ENCODE results near the gene ABCB9. TPM values are rescaled to one million over a fixed set of nuclear protein-coding genes. Genes with fewer than 3 reads are reported as not detected.

The ABCB9 gene
- total RNA-seq, 4 donors from 2014 or later: 2.3 to 8.4 (median 3.5) TPM

DNA sequence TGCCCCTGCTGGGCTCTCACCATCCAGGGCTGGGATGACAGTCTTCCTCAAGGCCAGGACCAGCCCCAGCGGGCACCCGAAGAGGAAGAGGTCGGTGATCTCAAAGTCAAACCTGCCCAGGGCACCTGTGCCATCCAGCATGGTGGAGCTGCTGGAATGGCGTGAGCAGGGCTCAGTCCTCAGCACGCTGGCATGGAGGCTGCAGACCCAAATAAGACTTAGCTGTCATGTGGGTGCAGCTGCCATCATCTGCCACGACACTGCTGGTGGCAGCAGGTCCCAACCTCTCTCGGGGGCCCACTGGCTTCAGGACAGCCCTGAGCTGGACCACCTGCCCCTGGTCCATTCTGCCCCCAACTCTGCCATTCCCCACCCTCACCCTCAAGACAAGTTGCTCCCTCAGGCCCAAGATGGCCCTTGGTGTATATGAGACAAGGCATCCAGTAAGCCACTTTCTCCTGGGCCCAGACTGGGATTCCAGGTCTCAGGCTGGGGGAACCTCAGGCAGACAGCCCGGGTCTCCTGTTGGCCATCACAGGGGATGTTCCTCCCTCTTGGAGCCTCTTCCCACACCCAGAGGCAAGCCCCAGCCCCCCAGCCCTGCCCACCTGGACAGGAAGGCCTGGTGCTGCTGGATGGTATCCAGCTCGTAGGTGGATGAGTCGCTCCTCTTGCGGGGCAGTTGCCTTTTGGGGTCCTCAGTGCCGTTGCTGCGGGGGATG lies 28.7 kb upstream of the ABCB9 start:
- H3K4me1 ChIP-seq: peaks cover 0 to 26% (median 3%) of the 10 kb centered on the region in 3 donors
- H3K36me3 ChIP-seq: peaks cover 0 to 94% of the 10 kb centered on the region in 2 donors
- H3K27me3 ChIP-seq: no peaks in the 10 kb centered on the region
- H3K27ac ChIP-seq: peak overlapping the region in 1 of 4 donors; percentile 8
- H3K4me3 ChIP-seq: no peak overlapping the region
- no peak for TF ChIP-seq POLR2AphosphoS5 (IDR thresholded peaks at IDR 0.05)
- TF ChIP-seq POLR2A (IDR thresholded peaks at IDR 0.05): no peak
- 100% methylated on average over 3 of the region's 13 CpGs; no CpG with 5 or more reads in 1 of the 2 donors for WGBS, 2 donors (ENCODE audit: low coverage in 1 of 2)
- no peak for ATAC-seq
- no peaks in the 10 kb centered on the region for H3K9me3 ChIP-seq

DNA sequence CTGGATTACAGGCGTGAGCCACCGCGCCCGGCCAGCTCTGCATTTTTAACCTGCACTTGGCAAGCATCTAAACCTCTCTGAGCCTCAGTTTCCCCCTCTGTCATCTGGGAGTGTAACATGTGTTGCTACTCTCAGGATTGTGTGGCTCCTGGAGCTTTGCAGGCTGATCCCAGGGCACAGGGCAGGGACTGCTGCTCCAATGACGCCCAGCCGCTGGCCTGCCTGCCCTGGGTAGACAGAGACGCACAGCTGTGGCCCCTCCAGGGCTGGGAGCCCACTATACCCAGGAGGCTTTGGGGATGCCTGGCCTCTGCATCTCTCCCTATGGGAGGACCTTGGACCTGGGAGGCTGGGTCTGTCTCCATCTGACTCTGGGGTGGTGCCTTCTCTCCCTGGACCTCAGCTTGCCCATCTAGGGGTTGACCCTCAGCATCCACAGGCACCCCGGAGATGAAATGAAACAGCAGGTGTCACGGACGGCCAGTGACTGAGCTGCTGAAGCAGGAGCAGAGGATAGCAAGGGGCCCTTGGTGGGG lies 27.9 kb upstream of the ABCB9 start:
- no peaks in the 10 kb centered on the region for H3K27me3 ChIP-seq
- H3K4me3 ChIP-seq: no peak overlapping the region
- H3K36me3 ChIP-seq: peaks cover 0 to 94% of the 10 kb centered on the region in 2 donors
- no peak for ATAC-seq
- 100% methylated on average over 3 of the region's 10 CpGs; no CpG with 5 or more reads in 1 of the 2 donors for WGBS, 2 donors (ENCODE audit: low coverage in 1 of 2)
- no peak overlapping the region for H3K27ac ChIP-seq
- peaks cover 0 to 26% (median 3%) of the 10 kb centered on the region in 3 donors for H3K4me1 ChIP-seq
- no peak for TF ChIP-seq EP300 (IDR thresholded peaks at IDR 0.05)
- no peak for TF ChIP-seq POLR2AphosphoS5 (IDR thresholded peaks at IDR 0.05)
- TF ChIP-seq, protein P1, sequence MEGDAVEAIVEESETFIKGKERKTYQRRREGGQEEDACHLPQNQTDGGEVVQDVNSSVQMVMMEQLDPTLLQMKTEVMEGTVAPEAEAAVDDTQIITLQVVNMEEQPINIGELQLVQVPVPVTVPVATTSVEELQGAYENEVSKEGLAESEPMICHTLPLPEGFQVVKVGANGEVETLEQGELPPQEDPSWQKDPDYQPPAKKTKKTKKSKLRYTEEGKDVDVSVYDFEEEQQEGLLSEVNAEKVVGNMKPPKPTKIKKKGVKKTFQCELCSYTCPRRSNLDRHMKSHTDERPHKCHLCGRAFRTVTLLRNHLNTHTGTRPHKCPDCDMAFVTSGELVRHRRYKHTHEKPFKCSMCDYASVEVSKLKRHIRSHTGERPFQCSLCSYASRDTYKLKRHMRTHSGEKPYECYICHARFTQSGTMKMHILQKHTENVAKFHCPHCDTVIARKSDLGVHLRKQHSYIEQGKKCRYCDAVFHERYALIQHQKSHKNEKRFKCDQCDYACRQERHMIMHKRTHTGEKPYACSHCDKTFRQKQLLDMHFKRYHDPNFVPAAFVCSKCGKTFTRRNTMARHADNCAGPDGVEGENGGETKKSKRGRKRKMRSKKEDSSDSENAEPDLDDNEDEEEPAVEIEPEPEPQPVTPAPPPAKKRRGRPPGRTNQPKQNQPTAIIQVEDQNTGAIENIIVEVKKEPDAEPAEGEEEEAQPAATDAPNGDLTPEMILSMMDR (IDR thresholded peaks at IDR 0.05): no peak
- no peak for TF ChIP-seq POLR2A (IDR thresholded peaks at IDR 0.05)
- H3K9me3 ChIP-seq: no peaks in the 10 kb centered on the region

DNA sequence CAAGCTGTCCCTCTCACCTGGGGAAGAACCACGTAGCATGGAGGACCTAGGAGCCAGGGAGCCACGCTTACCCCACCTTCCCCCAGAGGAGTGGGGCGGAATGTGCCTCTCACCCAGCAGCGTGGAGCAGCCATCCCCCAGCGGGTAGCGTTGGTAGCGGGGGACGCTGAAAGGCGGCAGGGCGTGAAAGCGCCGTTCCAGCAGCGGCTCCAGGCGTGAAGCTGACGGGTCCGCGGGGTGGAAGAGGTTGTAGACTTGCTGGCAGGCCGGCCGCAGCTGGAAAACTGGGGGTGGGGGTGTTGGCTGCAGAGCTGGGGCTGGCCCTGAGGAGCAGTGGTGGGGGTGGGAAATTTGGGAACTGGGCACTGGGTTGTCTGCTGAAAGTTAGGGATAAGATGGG lies 26.1 kb upstream of the ABCB9 start:
- Histone ChIP-seq H3K4me3 (no peak overlapping the region), H3K27ac (no peak overlapping the region), H3K4me1 (peaks cover 0 to 21% (median 3%) of the 10 kb centered on the region in 3 donors), H3K9me3 (no peaks in the 10 kb centered on the region), H3K27me3 (no peaks in the 10 kb centered on the region), H3K36me3 (peaks cover 0 to 98% of the 10 kb centered on the region in 2 donors)
- no CpG with 5 or more reads among the region's 19 CpGs for WGBS, 2 donors (ENCODE audit: low coverage in 1 of 2)
- ATAC-seq: no peak
- TF ChIP-seq EP300 (IDR thresholded peaks at IDR 0.05): no peak
- TF ChIP-seq POLR2A (IDR thresholded peaks at IDR 0.05): no peak
- TF ChIP-seq, protein P1 (IDR thresholded peaks at IDR 0.05): no peak
- TF ChIP-seq POLR2AphosphoS5 (IDR thresholded peaks at IDR 0.05): no peak

DNA sequence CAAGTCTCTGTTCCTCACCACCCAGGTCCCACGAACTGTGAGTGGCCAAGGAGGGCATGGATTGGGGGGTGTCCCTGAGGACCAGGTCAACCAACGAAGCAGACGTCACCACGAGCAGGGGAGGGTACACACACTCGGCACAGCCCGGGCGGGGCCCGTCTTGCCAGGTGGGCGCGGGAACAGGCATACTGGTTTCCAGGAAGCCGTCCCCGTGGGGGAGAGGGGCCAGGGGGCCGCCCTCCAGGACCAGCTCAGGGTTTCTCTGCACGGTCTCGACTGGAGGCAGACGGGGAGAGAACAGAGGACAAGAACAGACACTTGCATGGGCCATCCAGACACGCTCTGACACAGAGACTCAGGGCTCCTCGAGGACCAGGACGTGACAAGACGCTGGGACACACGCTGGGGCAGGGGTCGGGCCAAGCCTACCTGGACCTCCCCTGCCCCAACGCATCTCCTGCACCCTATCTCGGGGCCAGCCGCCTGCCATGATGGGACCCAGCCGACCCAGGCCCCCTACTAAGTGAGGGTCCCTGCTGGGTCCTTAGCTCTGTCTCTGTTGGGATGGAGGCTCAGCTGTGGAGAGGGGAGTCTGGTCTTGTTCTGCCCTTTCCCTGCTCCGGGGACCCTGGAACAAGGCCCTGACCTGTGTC lies 25.5 kb upstream of the ABCB9 start:
- Histone ChIP-seq H3K4me1 (peaks cover 0 to 16% (median 3%) of the 10 kb centered on the region in 3 donors), H3K27ac (no peak overlapping the region), H3K36me3 (peaks cover 0 to 98% of the 10 kb centered on the region in 2 donors), H3K9me3 (no peaks in the 10 kb centered on the region), H3K27me3 (no peaks in the 10 kb centered on the region), H3K4me3 (no peak overlapping the region)
- WGBS, 2 donors (ENCODE audit: low coverage in 1 of 2): no CpG with 5 or more reads among the region's 27 CpGs
- TF ChIP-seq, protein P1 (IDR thresholded peaks at IDR 0.05): no peak
- TF ChIP-seq POLR2A (IDR thresholded peaks at IDR 0.05): no peak
- no peak for TF ChIP-seq EP300 (IDR thresholded peaks at IDR 0.05)
- no peak for TF ChIP-seq POLR2AphosphoS5 (IDR thresholded peaks at IDR 0.05)
- no peak for ATAC-seq

DNA sequence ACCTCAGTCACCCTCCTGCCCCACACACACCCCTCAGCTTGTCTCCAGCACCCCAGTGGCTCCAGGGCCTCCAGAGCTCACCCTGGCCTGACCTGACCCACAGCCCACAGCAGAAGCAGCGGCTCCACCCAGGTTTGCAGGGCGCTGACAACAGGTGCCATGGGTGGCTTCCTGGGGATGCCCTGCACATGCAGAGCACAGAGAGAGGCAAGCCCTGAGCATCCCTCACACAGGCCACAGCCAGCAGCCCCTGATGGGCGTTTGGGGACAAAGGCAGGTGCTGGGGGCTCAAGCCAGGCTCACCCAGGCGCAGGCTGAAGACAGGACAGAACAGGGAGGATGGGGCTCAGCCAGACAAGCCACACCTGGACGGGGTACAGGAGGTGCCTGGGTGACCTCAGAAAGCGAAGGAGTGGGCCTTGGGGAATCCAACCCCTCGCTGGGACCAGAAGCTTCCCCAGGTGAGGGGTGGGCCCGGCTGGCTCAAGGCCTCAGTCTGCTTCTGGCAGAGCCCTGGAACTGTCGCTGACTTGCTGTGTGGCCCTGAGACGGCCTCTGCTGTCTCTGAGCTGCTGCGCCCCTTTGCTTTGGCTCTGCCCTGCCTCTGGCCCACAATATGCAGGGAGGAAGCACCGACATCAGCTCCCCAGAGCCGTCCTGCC lies 24.8 kb upstream of the ABCB9 start:
- H3K27me3 ChIP-seq: no peaks in the 10 kb centered on the region
- no peak for TF ChIP-seq POLR2AphosphoS5 (IDR thresholded peaks at IDR 0.05)
- no peak for TF ChIP-seq EP300 (IDR thresholded peaks at IDR 0.05)
- TF ChIP-seq, protein P1 (IDR thresholded peaks at IDR 0.05): no peak
- TF ChIP-seq POLR2A (IDR thresholded peaks at IDR 0.05): no peak
- 73 to 93% methylated on average over 3 to 4 of the region's 13 CpGs for WGBS, 2 donors (ENCODE audit: low coverage in 1 of 2)
- peaks cover 0 to 9% (median 3%) of the 10 kb centered on the region in 3 donors for H3K4me1 ChIP-seq
- H3K4me3 ChIP-seq: no peak overlapping the region
- H3K27ac ChIP-seq: no peak overlapping the region
- ATAC-seq: no peak
- no peaks in the 10 kb centered on the region for H3K9me3 ChIP-seq
- peaks cover 0 to 98% of the 10 kb centered on the region in 2 donors for H3K36me3 ChIP-seq

Measured in gastroesophageal sphincter (tissue), 4 donors.